ENCODE results near the gene GSK3B. TPM values are rescaled to one million over a fixed set of nuclear protein-coding genes. Genes with fewer than 3 reads are reported as not detected.
A peak's percentile ranks its signal among the peaks of the same experiment; 100 is the strongest.

GSK3B gene
- total RNA-seq, 1 experiment from 2014 or later, result 56.4 TPM

DNA sequence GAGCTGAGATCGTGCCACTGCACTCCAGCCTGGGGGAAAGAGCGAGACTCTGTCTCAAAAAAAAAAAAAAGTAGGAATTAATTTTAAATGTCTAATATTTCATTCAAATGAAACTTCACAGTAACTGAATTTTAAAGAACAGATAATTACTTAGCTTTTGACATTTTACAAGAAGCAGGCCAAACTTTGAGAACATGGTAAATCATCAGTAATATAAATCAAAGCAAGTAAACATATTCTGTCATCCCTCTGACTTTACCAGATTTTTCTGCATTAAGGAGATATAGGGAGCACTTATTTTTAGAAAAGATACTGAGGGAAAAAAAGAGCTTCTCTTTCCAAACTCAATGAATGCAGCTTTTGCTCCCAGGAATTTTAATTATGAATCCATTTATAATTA lies 275.3 kb downstream of the GSK3B start:
- Histone ChIP-seq H3K36me3 (no peaks in the 10 kb centered on the region), H3K4me3 (no peak overlapping the region)

DNA sequence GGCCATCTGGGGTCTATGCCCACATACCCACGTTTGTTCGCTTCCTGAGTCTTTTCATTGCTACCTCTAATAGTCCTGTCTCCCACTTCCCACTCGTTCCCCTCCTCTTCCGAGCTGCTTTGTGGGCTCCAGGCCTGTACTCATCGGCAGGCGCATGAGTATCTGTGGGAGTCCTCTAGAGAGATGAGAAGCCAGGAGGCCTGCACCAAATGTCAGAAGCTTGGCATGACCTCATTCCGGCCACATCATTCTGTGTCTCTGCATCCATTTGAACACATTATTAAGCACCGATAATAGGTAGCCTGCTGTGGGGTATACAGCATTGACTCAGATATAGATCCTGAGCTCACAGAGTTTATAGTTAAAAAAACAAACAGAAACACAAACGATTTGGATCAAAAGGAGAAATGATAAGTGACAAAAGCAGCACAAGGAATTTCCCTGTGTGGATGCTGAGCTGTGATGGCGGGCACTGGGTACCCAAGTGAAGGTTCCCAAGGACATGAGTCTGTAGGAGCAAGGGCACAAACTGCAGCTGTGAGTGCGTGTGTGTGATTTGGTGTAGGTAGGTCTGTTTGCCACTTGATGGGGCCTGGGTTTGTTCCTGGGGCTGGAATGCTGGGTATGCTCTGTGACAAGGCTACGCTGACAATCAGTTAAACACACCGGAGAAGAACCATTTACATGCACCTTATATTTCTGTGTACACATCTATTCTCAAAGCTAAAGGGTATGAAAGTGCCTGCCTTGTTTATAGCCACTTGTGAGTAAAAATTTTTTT lies 276.5 kb downstream of the GSK3B start:
- H3K4me1 ChIP-seq, result peaks cover 7% of the 10 kb centered on the region; the same call in 1 of the 2 replicates
- DNase-seq, result no peak
- H3K9me3 ChIP-seq (replicated peaks), result no peaks in the 10 kb centered on the region
- no peaks in the 10 kb centered on the region for H3K36me3 ChIP-seq
- no peak overlapping the region for H3K27ac ChIP-seq
- H3K27me3 ChIP-seq, result no peaks in the 10 kb centered on the region
- no peak overlapping the region for H3K4me3 ChIP-seq

More for the DNA sequence above, 275.3 kb downstream of the GSK3B start:
- H3K27me3 ChIP-seq, result no peaks in the 10 kb centered on the region
- no peak for DNase-seq
- no peak overlapping the region for H3K27ac ChIP-seq
- H3K4me1 ChIP-seq, result peaks cover 7% of the 10 kb centered on the region
- H3K9me3 ChIP-seq (replicated peaks), result no peaks in the 10 kb centered on the region

DNA sequence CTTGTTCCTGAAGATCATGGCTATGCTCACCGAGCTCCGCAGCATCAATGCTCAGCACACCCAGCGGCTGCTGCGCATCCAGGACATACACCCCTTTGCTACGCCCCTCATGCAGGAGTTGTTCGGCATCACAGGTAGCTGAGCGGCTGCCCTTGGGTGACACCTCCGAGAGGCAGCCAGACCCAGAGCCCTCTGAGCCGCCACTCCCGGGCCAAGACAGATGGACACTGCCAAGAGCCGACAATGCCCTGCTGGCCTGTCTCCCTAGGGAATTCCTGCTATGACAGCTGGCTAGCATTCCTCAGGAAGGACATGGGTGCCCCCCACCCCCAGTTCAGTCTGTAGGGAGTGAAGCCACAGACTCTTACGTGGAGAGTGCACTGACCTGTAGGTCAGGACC lies 277.2 kb downstream of the GSK3B start:
- peak; percentile 31 to 33 for DNase-seq
- H3K27ac ChIP-seq, result no peak overlapping the region
- peaks cover 5% of the 10 kb centered on the region; the same call in 1 of the 2 replicates for H3K4me1 ChIP-seq
- no peaks in the 10 kb centered on the region for H3K36me3 ChIP-seq
- no peaks in the 10 kb centered on the region for H3K27me3 ChIP-seq
- no peak overlapping the region for H3K4me3 ChIP-seq
- H3K9me3 ChIP-seq (replicated peaks), result no peaks in the 10 kb centered on the region

DNA sequence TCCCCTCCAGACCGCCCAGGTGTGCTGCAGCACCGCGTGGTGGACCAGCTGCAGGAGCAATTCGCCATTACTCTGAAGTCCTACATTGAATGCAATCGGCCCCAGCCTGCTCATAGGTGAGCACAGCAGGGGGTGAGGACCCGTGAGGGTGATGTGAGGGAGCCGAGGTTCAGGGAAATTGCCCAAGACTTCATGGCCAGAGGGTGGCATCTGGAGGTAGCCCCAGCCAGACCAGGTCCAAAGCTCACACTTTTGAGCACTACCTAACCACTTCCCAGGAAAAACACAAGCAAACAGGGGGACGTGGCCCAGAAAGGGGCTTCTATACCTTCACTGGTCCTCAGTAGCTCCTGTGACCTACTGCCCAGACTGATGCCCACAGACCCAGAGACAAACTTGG lies 278.5 kb downstream of the GSK3B start:
- DNase-seq, result no peak
- no peak overlapping the region for H3K27ac ChIP-seq
- H3K9me3 ChIP-seq (replicated peaks), result no peaks in the 10 kb centered on the region
- H3K4me3 ChIP-seq, result no peak overlapping the region
- peaks cover 5% of the 10 kb centered on the region; the same call in 1 of the 2 replicates for H3K4me1 ChIP-seq
- no peaks in the 10 kb centered on the region for H3K36me3 ChIP-seq
- no peaks in the 10 kb centered on the region for H3K27me3 ChIP-seq

DNA sequence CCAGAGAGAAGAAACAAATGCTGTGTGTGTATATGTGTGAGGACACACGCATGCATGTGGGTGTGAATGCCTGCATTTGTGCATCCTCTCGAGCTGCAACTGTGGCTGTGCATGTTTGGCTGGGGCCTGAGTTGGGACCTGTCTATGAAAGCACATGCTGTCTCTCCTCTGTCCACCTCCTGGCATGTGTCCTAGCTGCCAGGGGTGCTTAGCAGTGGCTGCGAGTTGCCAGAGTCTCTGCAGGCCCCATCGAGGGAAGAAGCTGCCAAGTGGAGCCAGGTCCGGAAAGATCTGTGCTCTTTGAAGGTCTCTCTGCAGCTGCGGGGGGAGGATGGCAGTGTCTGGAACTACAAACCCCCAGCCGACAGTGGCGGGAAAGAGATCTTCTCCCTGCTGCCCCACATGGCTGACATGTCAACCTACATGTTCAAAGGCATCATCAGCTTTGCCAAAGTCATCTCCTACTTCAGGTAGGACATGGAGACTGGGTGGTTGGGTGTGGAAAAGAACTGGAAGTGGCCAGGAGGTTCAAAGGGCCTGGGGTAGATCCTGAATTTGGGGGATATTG lies 281.7 kb downstream of the GSK3B start:
- Histone ChIP-seq H3K4me1 (peaks cover 4% of the 10 kb centered on the region; the same call in 1 of the 2 replicates), H3K9me3 (replicated peaks) (no peaks in the 10 kb centered on the region), H3K4me3 (no peak overlapping the region), H3K27ac (no peak overlapping the region), H3K36me3 (no peaks in the 10 kb centered on the region), H3K27me3 (no peaks in the 10 kb centered on the region)
- no peak for DNase-seq

DNA sequence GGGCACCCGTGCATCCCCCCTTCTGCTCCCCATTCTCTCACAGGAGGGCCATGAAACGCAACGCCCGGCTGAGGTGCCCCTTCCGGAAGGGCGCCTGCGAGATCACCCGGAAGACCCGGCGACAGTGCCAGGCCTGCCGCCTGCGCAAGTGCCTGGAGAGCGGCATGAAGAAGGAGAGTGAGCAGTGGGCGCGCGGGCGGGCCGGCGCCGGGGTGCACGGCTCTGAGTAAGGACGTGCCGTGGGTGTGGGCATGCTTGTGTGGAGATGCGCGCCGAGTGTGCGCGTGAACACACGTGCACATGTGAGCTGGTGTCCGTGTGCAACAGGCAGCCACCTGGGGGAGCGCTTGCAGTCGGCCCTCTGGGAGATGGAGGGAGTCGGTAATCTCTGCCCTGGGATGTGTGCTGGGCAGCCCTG lies 284.2 kb downstream of the GSK3B start:
- Histone ChIP-seq H3K4me1 (no peaks in the 10 kb centered on the region), H3K27me3 (no peaks in the 10 kb centered on the region), H3K36me3 (no peaks in the 10 kb centered on the region), H3K27ac (no peak overlapping the region), H3K4me3 (no peak overlapping the region), H3K9me3 (replicated peaks) (no peaks in the 10 kb centered on the region)
- DNase-seq, result no peak

DNA sequence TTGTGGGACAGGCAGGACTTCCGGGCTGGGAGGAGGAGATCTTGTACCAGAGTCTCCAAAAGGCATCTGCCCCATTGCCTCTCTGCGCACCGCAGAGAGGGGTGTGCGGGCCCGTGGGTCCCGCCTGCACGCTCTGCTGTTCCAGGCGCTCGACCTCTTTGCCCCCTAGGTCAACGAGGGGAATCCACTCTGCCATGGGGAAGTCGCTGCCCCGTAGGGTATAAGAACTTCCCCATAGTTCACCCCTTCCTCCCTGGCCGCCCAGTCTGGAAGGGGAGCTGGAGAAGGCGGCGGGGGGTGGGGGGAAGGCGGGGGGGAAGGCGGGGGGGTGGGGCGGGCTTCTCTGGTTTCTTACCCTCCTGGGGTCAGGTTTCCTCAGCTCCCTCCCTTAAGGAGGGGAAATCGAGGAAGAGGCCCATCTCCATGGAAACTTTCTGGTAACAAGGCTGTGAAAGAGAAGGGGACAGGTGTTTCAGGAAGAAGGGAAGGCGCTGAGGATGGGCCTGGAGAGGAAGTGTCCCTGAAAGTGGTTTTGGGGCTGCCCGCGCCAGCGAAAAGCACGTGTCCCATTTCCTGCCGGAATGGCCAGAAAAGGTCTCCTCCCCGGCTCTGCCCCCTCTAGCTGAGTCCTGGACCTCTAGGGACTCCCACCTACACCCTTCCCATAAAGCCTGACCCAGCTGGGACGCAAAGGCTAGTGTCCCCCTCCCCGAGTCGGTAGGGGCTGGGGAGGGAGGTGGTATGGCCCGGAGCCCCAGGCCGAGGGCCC lies 284.8 kb downstream of the GSK3B start:
- H3K27ac ChIP-seq, result no peak overlapping the region
- H3K36me3 ChIP-seq, result no peaks in the 10 kb centered on the region
- H3K4me3 ChIP-seq, result no peak overlapping the region
- H3K4me1 ChIP-seq, result no peaks in the 10 kb centered on the region
- no peaks in the 10 kb centered on the region for H3K9me3 ChIP-seq (replicated peaks)
- H3K27me3 ChIP-seq, result no peaks in the 10 kb centered on the region
- no peak for DNase-seq

DNA sequence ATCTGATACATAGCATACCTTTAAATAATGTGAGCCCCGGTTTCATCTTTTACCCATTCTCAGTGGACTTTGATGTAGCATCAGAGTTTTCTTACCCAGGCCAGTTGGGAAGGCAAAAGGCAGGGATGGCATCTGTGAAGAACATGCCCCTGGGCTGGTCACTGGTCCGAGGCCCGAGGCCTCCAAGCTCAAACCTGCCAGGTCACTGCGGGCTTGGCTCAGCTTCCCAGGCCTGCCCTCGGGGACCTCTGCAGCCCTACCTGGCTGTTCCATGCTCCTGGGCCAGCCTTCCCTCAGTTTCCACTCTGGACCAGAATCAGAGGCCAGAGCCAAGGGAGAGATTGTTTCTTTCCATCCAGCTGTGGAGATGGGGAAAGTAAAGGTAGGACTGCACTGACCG lies 285.4 kb downstream of the GSK3B start:
- no peaks in the 10 kb centered on the region for H3K9me3 ChIP-seq (replicated peaks)
- no peak for DNase-seq
- no peaks in the 10 kb centered on the region for H3K27me3 ChIP-seq
- H3K4me3 ChIP-seq, result no peak overlapping the region
- H3K27ac ChIP-seq, result no peak overlapping the region
- no peaks in the 10 kb centered on the region for H3K36me3 ChIP-seq
- no peaks in the 10 kb centered on the region for H3K4me1 ChIP-seq

DNA sequence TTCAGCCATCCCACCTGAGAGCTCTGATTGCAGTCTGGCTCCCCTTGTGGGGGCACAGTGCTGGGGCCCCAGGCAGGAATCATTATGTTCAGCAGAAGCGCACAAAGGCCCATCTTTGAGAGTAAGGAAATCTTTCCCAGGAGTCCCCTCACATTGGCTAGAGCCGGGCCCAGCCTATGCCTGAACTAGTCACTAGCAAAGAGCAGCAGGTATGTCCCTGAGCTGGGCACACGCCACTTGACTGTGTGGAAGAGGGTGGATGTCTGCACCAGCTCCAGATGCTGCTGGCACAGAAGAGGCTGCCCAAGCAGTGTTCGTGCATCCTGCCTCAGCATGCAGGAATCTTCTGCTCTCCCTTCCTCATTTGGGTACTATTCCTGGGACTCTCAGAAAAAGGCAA lies 286.0 kb downstream of the GSK3B start:
- no peak overlapping the region for H3K4me3 ChIP-seq
- H3K9me3 ChIP-seq (replicated peaks), result no peaks in the 10 kb centered on the region
- no peak for DNase-seq
- H3K36me3 ChIP-seq, result no peaks in the 10 kb centered on the region
- H3K27me3 ChIP-seq, result no peaks in the 10 kb centered on the region
- H3K4me1 ChIP-seq, result no peaks in the 10 kb centered on the region
- no peak overlapping the region for H3K27ac ChIP-seq

DNA sequence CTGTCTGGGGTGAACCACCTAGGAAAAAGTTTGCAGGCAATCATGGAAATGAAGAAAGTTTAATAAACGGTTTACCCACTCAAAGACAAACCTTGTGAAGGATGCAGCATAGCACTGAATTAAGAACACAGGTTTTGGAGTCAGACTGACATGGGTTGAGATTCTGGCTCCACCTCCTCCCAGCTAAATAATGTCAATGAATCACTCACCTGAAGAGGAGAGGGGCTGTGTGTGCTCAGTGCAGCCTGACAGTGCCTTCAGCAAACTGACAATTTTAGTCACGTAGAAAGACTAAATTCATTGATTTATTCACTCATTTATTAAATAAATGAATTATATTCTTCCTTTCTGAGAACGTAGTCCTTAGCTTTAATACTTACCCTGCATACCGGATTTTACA lies 293.4 kb downstream of the GSK3B start:
- H3K4me1 ChIP-seq, result no peaks in the 10 kb centered on the region
- H3K27ac ChIP-seq, result no peak overlapping the region
- no peaks in the 10 kb centered on the region for H3K9me3 ChIP-seq (replicated peaks)
- no peak for DNase-seq
- H3K27me3 ChIP-seq, result no peaks in the 10 kb centered on the region
- H3K36me3 ChIP-seq, result no peaks in the 10 kb centered on the region
- H3K4me3 ChIP-seq, result no peak overlapping the region

DNA sequence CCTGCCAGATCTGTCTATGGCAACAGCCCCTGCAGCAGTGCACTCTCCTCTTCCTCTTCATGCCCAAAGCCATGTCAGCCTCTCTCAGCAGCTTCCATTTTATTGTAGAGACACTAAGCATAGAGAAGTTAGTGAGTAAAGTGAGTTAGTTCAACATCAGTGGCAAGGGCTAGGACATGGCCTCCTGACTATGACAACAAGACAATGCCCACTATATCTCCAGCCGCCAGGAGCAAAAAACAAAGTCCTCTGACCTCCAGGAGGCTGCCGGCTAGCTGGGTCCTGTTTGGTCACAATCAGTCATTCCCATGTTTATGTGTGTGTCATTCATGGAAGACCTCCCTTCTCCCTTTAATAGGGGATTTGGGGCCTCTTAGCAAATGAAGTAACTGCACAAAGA lies 297.5 kb downstream of the GSK3B start:
- Histone ChIP-seq H3K9me3 (replicated peaks) (no peaks in the 10 kb centered on the region), H3K27me3 (no peaks in the 10 kb centered on the region), H3K4me3 (no peak overlapping the region), H3K36me3 (no peaks in the 10 kb centered on the region), H3K4me1 (peaks cover 11% of the 10 kb centered on the region), H3K27ac (no peak overlapping the region)
- no peak for DNase-seq

DNA sequence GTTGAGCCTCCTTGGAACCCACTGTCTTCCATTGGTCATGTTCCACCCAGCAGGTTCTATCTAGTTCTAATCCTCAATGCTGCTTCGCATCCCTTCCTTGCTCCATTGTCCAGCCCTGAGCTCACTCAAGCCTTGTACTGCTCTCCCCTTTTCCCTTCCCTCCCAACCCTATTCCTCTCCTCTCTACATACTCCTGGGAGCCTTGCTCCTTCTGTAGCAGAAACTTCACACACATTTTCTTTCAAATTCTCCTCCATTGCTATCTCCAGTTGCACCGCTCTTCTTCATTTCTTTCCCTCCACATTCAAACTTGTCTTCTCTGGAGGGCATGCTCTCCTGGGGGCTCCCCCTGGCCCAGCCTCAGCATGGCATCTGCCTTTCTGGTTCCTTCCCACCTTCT lies 297.9 kb downstream of the GSK3B start:
- H3K9me3 ChIP-seq (replicated peaks), result no peaks in the 10 kb centered on the region
- H3K27me3 ChIP-seq, result no peaks in the 10 kb centered on the region
- H3K4me3 ChIP-seq, result no peak overlapping the region
- DNase-seq, result no peak
- H3K27ac ChIP-seq, result no peak overlapping the region
- no peaks in the 10 kb centered on the region for H3K36me3 ChIP-seq
- H3K4me1 ChIP-seq, result peaks cover 15% of the 10 kb centered on the region

DNA sequence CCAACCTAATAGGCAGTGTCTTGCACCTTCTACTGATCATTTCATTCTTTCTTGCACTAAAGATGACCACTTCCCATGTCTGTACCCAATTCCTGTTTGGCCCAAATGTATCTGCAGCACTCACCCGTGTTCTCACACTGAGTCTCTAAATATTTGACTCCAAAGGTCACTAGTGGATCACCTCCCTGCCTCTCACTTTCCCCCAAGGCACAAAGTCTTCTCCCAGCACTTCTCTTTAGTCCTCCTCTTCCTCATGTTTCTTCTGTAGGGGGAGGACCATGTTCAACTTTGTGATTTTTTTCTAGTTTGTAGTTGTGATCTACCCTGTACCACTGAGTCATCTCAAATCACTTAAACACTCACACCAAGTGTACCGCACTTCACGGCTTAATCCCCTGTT lies 298.4 kb downstream of the GSK3B start:
- no peak for DNase-seq
- Histone ChIP-seq H3K27me3 (no peaks in the 10 kb centered on the region), H3K9me3 (replicated peaks) (no peaks in the 10 kb centered on the region), H3K4me3 (no peak overlapping the region), H3K27ac (no peak overlapping the region), H3K36me3 (no peaks in the 10 kb centered on the region), H3K4me1 (peaks cover 19% of the 10 kb centered on the region)

DNA sequence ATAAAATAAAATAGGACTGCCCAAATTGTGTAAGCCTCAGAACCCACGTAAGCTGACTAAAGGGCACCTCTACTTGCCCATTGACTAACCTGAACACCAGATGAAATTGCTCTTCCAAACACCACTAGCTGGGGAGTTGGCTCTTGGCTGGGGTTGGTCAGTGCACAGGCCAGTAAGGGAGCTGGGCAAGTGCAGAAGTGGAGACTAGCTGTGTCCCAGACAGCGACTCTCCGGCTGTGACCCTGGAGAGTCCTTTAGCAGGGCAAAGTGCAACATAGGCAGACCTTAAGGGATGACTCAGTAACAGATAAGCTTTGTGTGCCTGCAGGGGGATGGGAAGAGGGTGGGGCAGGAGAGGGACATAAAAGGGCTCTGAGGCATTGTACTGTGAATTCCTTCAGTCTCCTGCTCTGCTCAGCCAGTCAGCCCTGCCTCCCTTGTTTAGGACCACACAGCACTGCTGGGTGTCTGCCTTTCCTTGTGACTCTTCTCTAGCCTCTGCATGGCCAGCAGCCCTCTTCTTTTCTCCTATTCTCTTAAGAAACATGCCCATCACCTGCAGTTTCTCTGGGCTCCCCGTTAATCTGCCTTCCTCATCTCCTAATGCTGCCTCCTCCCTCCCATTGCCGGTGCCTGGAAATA lies 299.2 kb downstream of the GSK3B start:
- H3K36me3 ChIP-seq, result no peaks in the 10 kb centered on the region
- DNase-seq, result peak; percentile 41 to 49

DNA sequence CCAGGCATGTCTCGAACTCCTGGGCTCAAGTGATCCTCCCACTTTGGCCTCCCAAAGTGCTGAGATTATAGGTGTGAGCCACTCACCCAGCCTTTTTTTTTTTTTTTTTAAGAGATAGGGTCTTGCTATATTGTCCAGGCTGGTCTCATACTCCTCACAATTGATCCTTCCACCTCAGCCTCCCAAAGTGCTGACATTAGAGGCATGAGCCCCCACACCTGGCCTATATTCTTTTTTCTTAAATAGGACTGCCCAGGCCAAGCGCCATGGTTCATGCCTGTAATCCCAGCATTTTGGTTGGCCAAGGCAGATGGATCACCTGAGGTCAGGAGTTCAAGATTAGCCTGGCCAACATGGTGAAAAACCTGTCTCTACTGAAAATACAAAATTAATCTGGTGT lies 299.8 kb downstream of the GSK3B start:
- no peaks in the 10 kb centered on the region for H3K36me3 ChIP-seq
- no peak overlapping the region for H3K4me3 ChIP-seq
- no peaks in the 10 kb centered on the region for H3K27me3 ChIP-seq
- H3K9me3 ChIP-seq (replicated peaks), result no peaks in the 10 kb centered on the region
- peaks cover 19% of the 10 kb centered on the region for H3K4me1 ChIP-seq
- no peak overlapping the region for H3K27ac ChIP-seq
- no peak for DNase-seq

More for the DNA sequence above, 299.2 kb downstream of the GSK3B start:
- H3K9me3 ChIP-seq (replicated peaks), result no peaks in the 10 kb centered on the region
- no peaks in the 10 kb centered on the region for H3K27me3 ChIP-seq
- peaks cover 19% of the 10 kb centered on the region for H3K4me1 ChIP-seq
- no peak overlapping the region for H3K4me3 ChIP-seq
- H3K27ac ChIP-seq, result no peak overlapping the region

Data from SJCRH30 (cell line).